ENCODE measurements around the gene SCRN2.

SCRN2 gene

DNA sequence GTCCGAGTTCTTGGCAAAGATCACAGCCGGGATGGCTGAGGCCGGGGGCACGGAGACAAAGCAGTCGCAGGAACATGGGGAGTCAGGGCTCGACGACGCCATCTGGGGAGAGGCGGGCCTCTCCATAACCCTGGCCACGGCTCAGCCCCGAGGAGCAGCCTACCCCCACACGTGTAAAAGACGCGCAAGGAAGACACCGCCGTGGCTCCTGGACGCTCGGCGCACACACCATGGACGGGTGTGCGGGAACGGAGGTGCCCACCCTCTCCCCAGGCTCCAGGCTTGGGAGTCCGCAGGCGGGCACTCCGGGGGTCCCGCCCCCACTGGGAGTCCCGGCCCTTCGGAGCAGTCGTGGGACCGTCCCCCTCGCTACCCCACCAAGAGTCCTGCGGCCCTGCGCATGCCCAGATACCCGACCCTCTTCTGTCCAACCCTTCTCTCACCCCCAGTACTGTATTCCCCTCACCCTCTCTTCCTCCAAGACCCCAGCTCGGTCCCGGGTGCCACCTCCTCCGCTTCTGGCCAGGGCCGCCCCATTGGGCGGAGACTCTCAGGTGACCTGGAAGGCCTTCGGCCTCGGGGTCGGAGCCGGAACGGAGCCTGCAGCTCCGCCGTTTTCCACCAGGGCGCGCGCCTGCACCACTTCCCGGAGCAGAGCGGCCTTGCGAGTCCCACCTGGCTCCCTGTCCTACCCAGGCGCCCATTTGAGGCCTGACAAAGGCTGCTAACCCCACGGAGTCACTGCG, at the start of gene SCRN2:
SCRN2 (minus strand) TSS at position 532 of the 746 bp plus-strand sequence; CDS start at position 102, 430 bp downstream.
- peak; percentile 45; the same call in 1 of the 2 replicates for TF ChIP-seq ZFX (IDR thresholded peaks at IDR 0.05)
- TF ChIP-seq, protein P1, sequence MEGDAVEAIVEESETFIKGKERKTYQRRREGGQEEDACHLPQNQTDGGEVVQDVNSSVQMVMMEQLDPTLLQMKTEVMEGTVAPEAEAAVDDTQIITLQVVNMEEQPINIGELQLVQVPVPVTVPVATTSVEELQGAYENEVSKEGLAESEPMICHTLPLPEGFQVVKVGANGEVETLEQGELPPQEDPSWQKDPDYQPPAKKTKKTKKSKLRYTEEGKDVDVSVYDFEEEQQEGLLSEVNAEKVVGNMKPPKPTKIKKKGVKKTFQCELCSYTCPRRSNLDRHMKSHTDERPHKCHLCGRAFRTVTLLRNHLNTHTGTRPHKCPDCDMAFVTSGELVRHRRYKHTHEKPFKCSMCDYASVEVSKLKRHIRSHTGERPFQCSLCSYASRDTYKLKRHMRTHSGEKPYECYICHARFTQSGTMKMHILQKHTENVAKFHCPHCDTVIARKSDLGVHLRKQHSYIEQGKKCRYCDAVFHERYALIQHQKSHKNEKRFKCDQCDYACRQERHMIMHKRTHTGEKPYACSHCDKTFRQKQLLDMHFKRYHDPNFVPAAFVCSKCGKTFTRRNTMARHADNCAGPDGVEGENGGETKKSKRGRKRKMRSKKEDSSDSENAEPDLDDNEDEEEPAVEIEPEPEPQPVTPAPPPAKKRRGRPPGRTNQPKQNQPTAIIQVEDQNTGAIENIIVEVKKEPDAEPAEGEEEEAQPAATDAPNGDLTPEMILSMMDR (conservative IDR thresholded peaks at IDR 0.05), result peak; percentile 99
- H3K27ac ChIP-seq, result peak within 1 kb of the TSS; percentile 84

DNA sequence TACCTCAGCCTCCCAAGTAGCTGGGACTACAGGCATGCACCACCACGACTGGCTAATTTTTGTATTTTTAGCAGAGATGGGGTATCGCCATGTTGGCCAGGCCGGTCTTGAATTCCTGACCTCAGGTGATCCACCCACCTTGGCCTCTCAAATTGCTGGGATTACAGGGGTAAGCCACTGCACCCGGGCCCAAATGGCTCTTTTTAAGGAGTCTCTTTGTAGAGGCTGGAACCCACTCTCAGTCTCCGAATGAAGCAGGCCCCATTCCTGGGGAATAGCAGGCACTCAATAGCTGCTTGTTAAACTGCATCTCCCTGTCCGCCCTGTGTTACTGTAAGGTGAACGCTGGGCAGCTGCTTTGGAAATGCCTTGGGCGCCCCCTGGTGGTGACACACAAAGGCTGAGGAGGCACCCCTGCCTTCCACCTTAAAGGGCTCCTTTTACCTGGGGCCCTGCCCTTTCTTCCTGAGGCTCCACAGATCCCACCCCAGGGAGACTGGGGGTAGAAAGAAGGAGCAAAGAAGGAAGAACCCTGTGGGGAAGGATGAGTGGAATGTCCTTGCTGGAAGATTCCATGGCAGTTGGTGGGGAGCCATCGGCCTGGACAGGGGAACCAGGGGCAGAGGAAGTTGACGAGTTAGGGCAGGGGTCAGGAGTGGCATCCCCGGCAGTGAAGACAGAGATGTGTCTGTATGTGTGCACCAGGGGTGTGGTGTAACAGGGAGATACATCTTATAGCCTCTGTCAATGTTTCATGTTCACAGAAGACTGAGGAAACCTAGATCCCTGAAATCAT, 48.9 kb upstream of the SCRN2 start:
- TF ChIP-seq, protein P1 (conservative IDR thresholded peaks at IDR 0.05), result peak; percentile 96
- no peak for TF ChIP-seq ZFX (IDR thresholded peaks at IDR 0.05)
- H3K27ac ChIP-seq, result no peak overlapping the region

DNA sequence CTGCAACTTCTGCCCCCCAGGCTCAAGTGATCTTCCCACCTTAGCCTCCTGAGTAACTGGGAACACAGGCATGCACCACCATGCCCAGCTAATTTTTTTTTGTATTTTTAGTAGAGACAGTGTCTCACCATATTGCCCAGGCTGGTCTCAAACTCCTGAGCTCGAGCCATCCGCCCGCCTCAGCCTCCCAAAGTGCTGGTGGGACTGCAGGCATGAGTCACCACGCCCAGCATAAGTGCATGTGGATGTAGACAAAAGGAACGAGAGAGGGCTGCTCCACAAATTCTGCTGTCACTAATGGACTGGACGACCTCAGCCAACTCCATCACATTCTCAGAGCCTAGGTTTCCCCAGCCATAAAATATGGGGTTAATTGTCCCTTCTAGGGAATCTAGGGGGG, 47.2 kb upstream of the SCRN2 start:
- H3K27ac ChIP-seq, result no peak overlapping the region
- TF ChIP-seq, protein P1 (conservative IDR thresholded peaks at IDR 0.05), result no peak
- no peak for TF ChIP-seq ZFX (IDR thresholded peaks at IDR 0.05)

DNA sequence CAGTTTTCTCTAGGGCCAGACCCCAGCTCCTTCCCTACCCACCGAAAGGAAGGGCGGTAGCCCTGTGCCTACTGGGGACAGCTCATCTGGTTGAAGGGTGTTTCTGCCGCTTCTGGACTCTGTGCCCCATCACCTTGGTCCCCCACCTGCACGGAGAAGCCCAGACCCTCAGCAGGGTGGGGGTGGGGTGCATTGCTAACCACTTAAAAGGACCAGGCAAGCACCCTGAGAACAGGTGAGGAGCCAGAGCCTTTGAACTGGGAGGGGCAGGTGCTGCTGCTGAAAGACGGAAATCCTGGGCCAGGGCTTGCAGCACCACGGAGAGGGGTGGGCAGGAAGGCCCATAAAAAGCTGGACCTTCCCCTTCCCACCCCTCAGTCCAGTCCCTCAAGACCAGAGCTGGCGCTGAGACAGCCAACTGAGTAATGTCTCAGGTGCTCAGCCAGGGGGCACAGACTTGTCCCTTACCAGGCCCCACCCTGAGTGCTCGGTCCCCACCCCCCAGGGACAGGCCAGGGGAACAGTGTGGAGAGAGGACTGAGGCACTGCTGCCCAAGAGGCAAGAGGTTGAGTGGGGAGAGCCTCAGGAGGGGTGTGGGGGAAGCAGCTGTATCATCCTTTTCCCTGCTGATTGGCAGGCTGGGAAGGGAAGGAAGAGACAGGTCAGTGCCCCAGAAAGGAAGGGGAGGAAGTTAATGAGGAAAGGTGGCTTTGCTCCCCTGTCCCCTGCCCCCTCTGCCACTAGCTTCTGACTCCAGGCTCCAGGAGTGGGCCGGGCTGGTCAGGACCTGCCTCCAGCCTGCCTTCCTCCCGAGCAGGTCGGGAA, 44.0 kb upstream of the SCRN2 start:
- TF ChIP-seq, protein P1 (conservative IDR thresholded peaks at IDR 0.05), result no peak
- TF ChIP-seq ZFX (IDR thresholded peaks at IDR 0.05), result no peak
- peak overlapping the region; percentile 83 for H3K27ac ChIP-seq

DNA sequence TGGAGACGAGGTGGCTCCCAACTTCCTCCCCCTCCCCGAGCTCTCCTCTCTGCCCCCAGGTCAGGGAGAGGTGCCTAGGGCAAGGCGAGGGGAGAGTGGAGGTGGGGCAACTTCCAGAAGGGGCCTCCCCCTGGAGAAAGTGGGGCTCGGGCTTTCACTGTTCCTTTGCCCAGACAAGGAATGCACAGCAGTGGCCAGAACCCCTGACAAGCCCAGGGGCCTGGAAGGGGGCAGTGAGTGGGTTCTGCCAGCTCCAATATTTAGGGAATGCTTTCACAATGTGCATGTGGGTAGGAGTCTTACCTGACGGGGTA, 43.3 kb upstream of the SCRN2 start:
- TF ChIP-seq, protein P1 (conservative IDR thresholded peaks at IDR 0.05), result no peak
- TF ChIP-seq ZFX (IDR thresholded peaks at IDR 0.05), result no peak
- H3K27ac ChIP-seq, result peak overlapping the region; percentile 83

DNA sequence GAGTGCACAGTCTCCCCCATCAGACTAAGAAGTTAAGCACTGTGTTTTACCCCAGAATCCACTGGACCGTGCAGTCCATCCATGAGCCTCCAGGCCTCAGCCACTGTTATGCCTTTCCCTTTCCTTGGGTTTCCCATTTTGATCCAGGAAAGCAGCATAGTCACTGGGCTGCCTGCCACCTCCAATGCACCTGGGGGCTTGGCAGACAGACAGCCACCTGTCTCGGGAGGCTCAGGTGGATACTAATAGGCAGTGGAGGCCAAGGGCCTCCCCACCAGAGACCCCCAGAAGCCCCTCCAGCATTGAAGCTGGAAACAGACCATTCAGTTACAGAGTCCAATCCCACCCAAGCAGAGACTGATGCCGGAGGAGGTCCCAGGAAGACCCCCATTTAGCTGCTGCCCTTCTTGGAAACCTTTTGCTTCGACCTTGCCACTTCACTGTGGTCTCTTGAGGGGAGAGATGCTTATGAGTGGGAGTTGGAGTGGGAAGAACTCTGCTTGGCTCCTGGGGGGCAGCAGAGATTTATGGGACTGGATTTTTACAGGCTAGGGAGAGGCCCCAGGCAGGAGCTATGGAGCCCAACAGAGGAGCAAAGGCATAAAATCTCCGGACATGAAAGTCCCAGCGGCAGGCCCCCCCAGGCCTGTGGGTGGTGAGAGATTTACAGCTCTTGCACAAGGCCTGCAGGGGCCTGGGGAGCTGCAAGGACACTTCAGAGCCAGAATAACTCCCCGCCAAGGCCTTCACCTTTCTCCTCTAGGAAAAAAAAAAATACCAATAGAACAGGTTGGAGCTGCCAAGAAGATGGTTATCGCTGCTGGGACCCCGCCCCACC, 42.7 kb upstream of the SCRN2 start:
- TF ChIP-seq, protein P1 (conservative IDR thresholded peaks at IDR 0.05), result no peak
- peak; percentile 25; the same call in 1 of the 2 replicates for TF ChIP-seq ZFX (IDR thresholded peaks at IDR 0.05)
- H3K27ac ChIP-seq, result peak overlapping the region; percentile 83
